HG03095 (cell line): ENCODE data around the gene DDX47.
A peak's percentile ranks its signal among the peaks of the same experiment; 100 is the strongest.

ENCODE experiments used
- ATAC-seq: cut with Tn5 transposase; IDR thresholded peaks from one replicate; pipeline ENCODE4 v1.9.1; 2021; ENCODE audit warnings: moderate library complexity; ENCODE audit not compliant: unreplicated experiment

Gene DDX47

DNA sequence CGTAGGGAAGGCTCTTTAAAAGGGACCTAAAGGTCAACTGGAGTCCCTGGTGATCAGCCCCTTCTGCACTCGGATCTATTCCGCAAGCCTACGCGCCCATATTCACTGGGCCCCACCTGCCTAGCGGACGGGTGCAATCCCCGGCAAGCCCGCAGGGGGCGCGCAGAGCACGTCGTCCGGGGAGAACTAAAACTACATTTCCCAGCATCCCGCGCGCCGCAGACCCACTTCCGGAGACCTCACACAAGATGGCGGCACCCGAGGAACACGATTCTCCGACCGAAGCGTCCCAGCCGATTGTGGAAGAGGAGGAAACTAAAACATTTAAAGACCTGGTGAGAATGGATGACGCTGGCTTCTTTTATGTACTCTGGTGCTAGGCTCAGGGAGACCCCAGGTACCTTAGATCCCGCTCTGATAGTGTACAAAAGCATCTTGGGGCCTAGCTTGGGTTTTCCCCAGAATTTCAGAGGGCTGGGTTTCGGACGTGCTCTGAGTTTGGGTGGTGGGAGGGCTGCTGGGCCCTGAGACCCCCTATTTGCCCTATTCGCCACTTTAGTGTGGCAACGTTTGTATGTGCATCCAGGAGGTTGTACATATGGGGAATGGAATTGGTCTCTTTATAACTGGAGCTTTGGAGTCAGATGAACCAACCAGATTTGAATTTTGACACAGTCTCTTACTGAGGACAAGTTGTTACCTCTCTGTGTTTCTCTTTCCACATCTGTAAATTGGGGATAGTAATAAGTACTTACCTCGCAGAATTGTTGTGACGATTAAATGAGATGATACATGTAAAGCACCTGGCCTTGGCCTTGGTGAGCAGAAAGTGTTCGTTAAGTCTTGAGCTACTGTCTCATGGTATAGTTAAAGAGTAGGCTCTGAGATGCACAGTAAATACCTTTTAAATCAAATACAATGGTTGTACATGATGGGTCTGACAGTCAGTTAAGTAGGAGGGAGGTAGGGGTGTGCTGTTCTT lies at the start of gene DDX47:
Gene DDX47, plus strand, starts transcription at position 227 of the 982 bp plus-strand sequence. Its CDS starts 22 bp downstream, at position 249.
- ATAC-seq = peak; percentile 73

DNA sequence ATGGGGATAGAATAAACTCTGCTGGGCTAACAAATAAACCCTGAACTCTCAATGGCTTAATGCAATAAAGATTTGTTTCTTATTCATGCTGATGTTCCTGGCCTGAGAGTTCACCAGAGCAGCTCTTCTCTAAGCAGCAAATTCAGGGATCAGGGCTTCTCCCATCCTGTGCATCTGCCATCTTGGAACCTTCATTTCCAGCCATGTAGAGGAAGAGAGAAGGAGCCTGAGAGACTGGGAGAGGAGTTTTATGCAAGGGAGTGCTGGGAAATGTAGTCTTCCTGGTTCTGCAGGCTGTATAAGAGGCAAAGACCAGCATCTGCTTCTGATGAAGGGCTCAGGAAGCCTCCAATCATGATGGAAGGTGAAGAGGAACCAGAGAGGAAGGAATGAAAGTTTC lies 48.3 kb upstream of the DDX47 start:
- ATAC-seq = no peak

DNA sequence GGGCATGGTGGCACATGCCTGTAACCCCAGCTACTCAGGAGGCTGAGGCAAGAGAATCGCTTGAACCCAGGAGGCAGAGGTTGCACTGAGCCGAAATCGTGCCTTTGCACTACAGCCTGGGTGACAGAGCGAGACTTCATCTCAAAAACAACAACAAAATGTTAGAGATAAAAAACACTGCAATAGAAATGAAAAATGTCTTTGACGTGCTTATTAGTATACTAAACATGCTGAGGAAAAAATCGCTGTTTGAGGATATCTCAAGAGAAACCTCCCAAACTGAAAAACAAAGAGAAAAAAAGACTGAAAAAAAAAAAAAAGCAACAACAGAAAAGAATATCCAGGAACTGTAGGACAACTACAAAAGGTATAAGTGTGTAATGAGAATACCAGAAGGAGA lies 42.9 kb upstream of the DDX47 start:
- ATAC-seq = no peak

DNA sequence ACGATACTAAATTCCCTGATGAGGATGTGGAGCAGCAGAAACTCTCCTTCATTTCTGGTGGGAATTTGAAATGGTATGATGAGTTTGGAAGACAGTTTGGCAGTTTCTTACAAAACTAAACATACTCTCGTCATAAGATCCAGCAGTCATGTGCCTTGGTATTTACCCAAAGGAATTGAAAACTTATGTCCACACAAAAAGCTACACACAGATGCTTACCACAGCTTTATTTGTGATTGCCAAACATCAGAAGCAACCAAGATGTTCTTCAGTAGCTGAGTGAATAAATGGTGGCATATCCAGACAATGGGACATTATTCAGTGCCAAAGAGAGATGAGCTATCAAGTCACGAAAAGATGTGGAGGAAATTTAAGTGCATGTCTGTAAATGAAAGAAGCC lies 38.4 kb upstream of the DDX47 start:
- ATAC-seq = no peak

DNA sequence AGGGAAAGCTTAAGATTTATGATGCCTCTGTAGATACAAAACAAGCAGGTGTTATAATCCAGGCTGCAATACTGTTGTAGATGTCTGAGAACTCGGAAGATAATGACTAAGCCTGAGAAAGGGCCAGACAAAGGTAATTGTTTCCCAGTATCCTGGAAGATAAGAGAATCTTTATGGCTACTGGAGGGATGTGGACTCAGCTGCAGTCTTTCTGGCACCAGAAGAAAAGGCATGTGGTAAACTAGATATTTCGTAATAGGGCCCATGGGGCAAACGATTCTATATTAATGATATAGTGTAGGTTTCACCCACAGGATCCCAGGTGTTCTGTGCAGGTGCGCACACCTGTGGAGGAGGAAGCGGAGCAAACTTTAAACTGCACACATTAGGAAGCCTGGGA lies 36.9 kb upstream of the DDX47 start:
- ATAC-seq = no peak

DNA sequence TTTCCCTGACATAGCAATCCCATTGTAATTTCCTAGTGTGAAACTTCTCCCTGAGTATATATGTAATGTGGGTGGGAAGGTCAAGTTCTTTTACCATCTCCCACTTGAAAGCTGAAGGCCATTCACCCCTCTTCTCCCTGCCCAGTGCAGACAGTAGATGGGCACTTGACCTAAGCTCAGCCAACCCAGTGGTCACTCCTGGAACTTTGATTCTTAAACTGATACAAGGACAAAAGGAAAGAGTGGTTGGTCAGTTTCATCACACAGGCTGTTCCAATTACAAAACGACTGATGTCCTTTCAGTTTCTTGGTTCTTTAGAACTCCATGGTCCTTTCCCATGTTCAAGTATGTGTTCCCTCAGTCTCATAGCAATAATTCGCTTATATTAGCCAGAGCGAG lies 36.1 kb upstream of the DDX47 start:
- ATAC-seq = no peak

DNA sequence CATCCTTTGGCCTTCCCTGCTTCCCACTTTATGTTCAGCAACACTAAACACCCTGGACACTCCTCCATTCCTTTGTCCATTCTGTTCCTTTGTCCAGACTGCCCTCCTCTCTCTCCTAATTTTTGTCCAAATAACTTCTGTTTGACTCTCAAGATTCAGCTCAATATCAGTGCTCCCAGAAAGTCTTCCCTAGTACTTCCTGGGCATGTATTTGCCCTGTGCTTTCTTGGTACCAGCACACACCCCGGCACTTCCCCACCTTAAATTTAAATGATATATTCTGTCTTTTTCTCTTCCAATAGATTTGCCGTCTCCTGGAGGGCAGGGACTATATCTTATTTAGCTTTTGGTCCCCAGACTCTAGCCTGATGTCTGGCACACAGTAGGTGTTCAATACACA lies 34.1 kb upstream of the DDX47 start:
- ATAC-seq = no peak

DNA sequence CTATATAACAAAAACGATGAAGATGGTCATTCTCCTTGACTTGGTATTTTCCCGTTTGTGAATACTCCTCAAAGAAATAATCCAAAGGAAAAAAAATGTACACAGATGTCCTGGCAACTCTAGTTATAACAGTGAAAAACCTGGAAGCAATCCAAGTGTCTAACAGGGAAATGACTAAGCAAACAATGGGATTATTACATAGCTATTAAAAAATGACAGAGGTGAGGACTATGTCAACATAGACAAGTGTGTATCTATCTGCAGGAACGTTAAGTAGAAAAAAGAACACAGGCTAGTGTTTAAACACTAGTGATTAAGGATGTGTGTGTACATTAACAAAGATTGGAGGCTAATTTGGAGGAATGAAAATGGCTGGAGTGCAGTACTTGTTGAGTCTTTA lies 33.6 kb upstream of the DDX47 start:
- no peak for ATAC-seq

DNA sequence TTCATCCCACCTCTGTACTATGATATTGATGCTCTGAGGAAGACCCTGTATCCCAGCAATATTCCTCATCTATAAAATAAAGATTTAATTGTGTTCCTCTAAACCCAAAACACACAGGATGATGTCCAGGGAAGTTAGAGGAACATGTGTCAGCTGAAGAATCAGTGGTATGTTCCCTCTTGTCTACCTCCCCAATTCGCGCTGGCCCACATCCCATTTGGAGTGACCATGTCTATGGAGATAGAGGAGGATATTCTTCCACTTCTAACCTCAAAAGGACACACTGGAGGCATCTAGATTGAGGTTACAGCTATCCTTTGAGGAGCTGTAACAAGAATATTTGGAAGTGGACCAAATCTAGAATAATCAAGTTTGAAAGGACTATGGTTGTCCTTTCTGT lies 29.0 kb upstream of the DDX47 start:
- no peak for ATAC-seq

DNA sequence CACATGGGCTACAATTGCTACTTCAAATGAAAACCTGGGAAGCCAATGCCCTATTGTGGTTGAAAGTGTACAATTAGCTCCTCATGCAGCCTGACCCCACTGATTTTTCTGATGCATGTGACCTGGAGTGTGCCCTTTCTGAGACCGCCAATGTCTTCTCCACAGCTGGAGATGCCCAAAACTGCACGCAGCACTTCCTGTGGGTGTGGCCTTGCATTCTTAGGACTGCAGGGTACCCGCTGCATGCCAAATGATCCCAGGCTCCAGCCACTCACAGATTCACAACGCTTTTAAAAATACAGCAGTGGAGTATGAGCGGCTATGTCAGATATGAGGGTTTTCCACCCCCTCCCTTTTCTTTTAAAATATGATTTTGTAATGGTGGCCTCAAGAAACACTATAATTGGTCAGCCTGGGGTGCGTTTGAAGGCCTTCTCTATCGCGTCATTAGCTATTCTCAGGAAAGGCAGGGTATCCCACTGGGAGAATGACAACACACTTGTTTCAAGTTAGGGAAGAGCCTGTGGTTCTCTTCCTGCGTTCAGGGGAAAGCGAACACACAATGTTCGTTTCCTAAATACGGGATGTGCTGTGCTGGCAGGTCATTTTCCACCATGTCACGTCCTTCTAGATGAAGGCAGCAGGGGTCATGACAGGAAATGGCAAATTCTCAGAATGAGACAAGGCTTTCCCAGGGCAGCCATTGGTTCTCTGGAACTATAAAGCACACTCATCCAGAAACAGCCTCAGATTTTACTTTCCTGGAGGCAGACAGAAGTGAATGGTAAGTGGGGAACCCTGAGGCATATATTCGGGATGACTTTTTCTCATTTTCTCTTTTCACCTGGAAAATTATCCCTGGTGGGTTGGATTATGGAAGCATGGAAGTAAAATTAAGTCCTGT lies 28.0 kb upstream of the DDX47 start, which contains the start of gene APOLD1:
Gene APOLD1, plus strand, starts transcription at position 749 of the 904 bp plus-strand sequence. Its CDS starts 33 bp downstream, at position 782.
- ATAC-seq = no peak

DNA sequence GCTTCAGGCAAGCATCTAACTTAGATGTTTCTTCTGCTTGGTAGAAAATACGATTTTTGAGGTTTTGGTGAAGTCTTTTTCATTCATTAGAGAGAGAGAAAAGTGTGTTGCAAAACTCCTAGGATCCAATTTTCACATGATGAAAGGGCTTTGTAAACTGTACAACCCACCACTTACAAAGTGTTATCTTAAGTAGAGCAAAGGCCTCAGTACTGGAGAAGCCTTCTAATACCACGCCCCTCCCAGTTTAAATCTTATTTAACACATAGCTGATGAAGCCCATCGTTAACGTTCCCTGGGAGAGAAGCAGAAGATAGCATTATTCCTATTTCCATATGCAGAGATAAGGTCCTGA lies 26.8 kb upstream of the DDX47 start:
- no peak for ATAC-seq

DNA sequence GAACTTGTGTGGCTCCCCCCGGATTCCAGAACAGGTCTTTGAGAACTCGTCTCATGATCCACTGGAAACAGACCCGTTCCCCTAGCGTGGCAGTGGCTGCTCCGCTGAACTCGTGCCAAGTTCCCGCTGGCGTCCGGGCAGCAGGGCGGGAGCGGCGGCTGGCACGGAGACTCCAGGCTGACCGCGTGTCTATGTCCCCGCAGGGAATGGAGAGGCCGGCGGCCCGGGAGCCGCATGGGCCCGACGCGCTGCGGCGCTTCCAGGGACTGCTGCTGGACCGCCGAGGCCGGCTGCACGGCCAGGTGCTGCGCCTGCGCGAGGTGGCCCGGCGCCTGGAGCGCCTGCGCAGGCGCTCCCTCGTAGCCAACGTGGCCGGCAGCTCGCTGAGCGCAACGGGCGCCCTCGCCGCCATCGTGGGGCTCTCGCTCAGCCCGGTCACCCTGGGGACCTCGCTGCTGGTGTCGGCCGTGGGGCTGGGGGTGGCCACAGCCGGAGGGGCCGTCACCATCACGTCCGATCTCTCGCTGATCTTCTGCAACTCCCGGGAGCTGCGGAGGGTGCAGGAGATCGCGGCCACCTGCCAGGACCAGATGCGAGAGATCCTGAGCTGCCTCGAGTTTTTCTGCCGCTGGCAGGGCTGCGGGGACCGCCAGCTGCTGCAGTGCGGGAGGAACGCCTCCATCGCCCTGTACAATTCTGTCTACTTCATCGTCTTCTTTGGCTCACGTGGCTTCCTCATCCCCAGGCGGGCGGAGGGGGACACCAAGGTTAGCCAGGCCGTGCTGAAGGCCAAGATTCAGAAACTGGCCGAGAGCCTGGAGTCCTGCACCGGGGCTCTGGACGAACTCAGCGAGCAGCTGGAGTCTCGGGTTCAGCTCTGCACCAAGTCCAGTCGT lies 26.2 kb upstream of the DDX47 start:
- peak; percentile 85 for ATAC-seq

DNA sequence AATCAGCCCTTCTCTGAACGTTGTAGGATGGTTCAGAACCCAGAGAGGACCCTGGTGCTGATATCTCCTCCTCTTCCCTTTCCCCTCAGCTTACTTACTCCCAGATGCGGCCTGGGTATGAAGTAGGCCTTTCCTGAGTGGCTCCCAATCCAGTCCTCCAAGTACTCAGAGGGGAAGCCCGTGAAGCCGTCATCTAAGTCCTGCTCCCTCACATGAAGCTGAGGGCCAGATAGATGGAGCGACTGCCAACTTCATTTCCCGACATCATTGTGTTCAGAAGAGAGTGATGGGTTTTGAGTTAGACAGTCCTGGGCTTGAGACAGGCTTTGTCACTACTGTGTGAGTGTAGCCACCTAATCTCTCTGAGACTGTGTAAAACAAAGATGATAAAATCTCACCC lies 25.0 kb upstream of the DDX47 start:
- no peak for ATAC-seq

DNA sequence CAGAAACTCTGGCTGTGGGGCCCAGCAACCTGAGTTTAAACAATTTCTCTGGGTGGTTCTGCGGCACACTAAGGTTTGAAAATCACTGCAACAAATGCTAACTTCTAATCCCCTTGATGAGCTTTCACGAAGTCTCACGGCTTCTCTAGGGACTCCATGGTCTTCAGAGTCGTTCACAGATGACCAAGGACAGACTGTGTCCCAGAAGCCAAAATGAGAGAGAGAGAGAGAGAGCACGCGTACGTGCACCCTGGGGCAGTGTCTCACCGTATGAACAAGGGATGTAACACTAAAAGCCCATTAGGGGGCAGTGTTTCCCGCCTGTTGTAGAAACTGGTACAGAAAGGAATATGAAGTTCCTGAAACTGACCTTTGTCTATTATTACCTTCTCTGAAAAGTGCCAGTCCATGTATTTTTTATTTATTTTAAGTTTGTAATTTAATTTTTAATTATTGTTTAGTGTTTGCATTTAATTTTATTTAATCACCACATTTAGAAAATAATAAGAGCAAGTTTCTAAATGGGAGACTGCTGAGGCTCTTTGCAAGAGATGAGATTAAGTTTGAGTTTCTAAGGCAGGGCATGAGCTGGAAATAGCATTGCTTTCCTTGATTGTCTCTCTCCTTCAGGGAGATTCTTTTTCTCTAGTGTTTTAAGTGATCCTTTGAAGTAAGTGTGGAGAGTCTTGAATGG lies 24.3 kb upstream of the DDX47 start:
- ATAC-seq = peak; percentile 44

DNA sequence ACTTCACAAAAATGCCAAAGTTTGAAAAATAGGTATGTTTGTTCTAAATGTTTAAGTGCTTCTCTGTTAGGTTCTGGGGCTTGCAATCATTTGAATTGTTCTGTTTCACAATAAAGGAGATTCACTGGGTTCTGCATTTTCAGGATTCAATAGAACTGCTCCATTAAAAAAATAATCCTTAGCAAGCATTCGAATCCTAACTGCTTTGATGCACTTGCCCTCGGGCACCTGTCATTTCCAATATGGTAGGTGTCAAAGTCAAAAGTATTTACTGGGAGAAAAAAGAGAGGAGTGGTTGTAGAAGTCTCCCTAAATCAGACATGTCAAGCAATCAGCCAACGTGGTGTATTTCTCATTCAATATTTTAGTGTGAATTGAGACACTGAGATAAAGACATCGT lies 22.2 kb upstream of the DDX47 start:
- no peak for ATAC-seq

DNA sequence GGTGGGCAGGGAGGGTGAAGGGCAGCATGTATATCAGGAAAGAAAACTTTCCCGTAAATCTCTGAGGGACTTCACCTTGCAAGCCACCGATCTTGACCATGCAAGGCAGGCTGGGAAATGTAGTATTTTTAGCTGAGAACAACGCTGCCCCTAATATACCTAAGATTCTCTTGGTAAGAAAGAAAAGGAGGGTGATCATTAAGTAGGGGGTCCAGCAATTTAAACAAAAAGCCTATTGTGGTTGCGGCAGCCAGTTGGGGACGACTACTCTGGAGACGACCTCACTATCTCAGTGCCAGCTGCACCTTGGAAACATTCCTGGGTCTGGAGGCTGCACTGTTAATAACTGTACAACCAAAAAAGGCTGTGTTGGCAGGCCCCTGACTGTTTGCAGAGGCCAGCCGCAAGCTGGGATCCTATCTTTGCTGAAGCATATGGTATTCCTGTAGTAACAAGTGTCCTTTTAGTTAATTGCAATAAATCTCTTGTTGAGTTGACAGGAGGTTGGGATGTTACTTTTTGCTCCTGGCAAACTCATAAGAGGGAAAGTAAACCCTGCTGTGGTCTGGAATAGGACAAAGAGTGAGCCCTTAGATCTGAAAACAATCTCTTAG lies 21.3 kb upstream of the DDX47 start:
- ATAC-seq = no peak

DNA sequence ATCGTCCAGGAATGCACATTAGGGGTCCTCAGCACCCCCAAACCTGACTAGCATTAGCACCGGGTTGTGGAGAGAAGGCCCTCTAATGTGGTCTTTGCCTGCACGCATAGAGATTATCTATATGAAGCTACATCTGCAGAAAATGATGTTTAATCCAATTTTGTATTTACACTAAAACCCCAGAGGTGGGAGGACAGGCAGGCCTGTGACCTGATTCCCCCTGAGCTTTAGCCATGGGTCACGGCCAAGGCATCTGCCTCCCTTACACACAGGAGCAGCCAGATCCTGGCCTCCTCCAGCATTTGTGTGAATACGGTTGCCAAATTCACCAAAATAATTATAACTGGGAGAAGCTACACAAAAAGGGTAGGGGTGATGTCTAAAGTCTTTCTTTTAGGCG lies 20.7 kb upstream of the DDX47 start:
- no peak for ATAC-seq

DNA sequence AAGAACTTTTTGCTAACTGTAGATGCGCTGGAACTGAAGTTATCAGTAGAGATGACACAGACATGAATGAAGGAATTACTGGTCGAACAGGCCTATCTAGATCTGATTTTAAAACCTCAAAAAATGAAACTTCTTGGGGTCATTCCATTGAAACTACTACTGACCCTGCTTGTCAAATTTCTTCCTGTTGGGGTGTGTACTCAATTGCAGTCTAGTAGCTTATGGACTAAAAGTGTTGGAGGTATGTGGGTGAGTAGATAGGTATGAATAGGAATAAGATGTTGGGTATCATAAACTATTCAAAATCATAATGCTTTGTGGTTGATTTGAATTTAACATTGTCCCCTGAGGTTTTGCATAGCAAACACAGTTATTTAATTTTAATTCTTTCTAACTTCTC lies 18.5 kb upstream of the DDX47 start:
- no peak for ATAC-seq

DNA sequence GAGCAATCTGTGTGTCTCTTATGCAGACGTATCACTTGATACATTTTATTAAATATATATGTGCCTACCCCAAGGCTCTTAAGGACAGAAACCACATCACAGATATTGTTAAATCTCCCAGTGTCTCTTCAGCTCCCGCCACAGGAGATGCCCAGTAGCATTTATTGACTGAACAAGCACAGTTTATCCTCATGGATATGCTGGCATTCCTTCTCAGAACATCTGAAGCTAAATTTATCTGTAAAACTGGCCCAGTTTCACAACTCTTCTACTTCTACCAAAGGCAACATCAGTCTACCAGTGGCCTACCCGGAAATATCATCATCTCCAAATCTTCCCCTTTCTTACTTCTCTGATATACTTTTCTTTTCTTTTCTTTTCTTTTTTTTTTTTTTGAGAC lies 17.0 kb upstream of the DDX47 start:
- ATAC-seq = no peak
